Erythroblast (primary cell): ENCODE data around the gene RGMB.

Experiments
- GATA1 ChIP-seq: IDR thresholded peaks from 2 replicates; pipeline ENCODE4 v1.6.1; 2011; ENCODE audit warnings: low read depth, mild to moderate bottlenecking, control low read depth, low read length, moderate library complexity
- POLR2A ChIP-seq: IDR thresholded peaks from 2 replicates; pipeline ENCODE4 v1.6.1; 2011; ENCODE audit warnings: mild to moderate bottlenecking, low read length

GRCh38 chr5:98796197-98796972 is 22.9 kb downstream of the RGMB start:
- TF ChIP-seq POLR2A (no peak), GATA1 (no peak)
